IMR-90 (cell line): ENCODE data around the gene FAIM2. TPM values are rescaled to one million over a fixed set of nuclear protein-coding genes. Genes with fewer than 3 reads are reported as not detected.
A peak's percentile ranks its signal among the peaks of the same experiment; 100 is the strongest.

Experiments used
- ATAC-seq: fragments of 200-7000 bp; cut with Tn5 transposase; 2 replicates; pipeline ENCODE4 v1.9.1; 2020; ENCODE audit warnings: low read depth, mild to moderate bottlenecking, moderate library complexity
- BruUV-seq: library from RNA; stranded (reverse); fragments of 400-500 nt; replicated peaks from 2 replicates; lab custom pipeline; 2021; lab: Mats Ljungman, UMichigan
- CTCF ChIA-PET: fragments of 300-600 bp; formaldehyde crosslinking; extraction: SDS; loops from one replicate; lab custom pipeline; 2021; ENCODE audit warnings: antibody characterized with exemption; lab: Yijun Ruan, JAX
- POLR2A ChIA-PET: fragments of 300-600 bp; sonication (Branson Sonifier 250); formaldehyde crosslinking; loops from one replicate; lab custom pipeline; 2022; ENCODE audit warnings: antibody characterized with exemption; ENCODE audit not compliant: unreplicated experiment; lab: Charles Lee
- DNase-seq: peaks from one replicate; pipeline ENCODE4 v3.0.0; 2013
- H2AFZ ChIP-seq: replicated peaks from 2 replicates; pipeline ENCODE3; 2013; ENCODE audit warnings: low read length, mild to moderate bottlenecking; ENCODE audit not compliant: poor library complexity
- H2AK5ac ChIP-seq: 2 replicates; pipeline ENCODE4 v1.6.1; 2013; ENCODE audit warnings: low read depth, low read length, inconsistent platforms
- H2AK9ac ChIP-seq: replicated peaks from 2 replicates; pipeline ENCODE3; 2013; ENCODE audit warnings: mild to moderate bottlenecking, low read depth, low read length, moderate library complexity; ENCODE audit not compliant: poor library complexity
- H2BK120ac ChIP-seq: 2 replicates; pipeline ENCODE4 v1.6.1; 2013; ENCODE audit warnings: low read depth, low read length, inconsistent platforms
- H2BK15ac ChIP-seq: 3 replicates; pipeline ENCODE4 v1.6.1; 2013; ENCODE audit warnings: low read depth, low read length, inconsistent platforms
- H2BK20ac ChIP-seq: 2 replicates; pipeline ENCODE4 v1.6.1; 2013; ENCODE audit warnings: low read depth, mild to moderate bottlenecking, inconsistent platforms, low read length, moderate library complexity
- H2BK5ac ChIP-seq: 2 replicates; pipeline ENCODE4 v1.6.1; 2013; ENCODE audit warnings: mild to moderate bottlenecking, low read depth, low read length, inconsistent platforms; ENCODE audit not compliant: poor library complexity, severe bottlenecking
- H3K14ac ChIP-seq: replicated peaks from 2 replicates; pipeline ENCODE4 v1.6.1; 2013; ENCODE audit warnings: low read depth, low read length, inconsistent platforms
- H3K18ac ChIP-seq: 2 replicates; pipeline ENCODE4 v1.6.1; 2013; ENCODE audit warnings: low read depth, low read length, control low read depth
- H3K23ac ChIP-seq: 2 replicates; pipeline ENCODE4 v1.6.1; 2013; ENCODE audit warnings: low read depth, low read length, inconsistent platforms
- H3K27ac ChIP-seq: 2 replicates; pipeline ENCODE4 v1.5.1; 2013; ENCODE audit warnings: mild to moderate bottlenecking, control low read depth, low read length; ENCODE audit not compliant: insufficient read depth
- H3K27me3 ChIP-seq: 2 replicates; pipeline ENCODE4 v1.6.1; 2013; ENCODE audit warnings: low read length; ENCODE audit not compliant: control insufficient read depth, insufficient read depth
- H3K36me3 ChIP-seq: 2 replicates; pipeline ENCODE4 v1.6.1; 2013; ENCODE audit warnings: low read length, mixed read lengths; ENCODE audit not compliant: control insufficient read depth, insufficient read depth
- H3K4ac ChIP-seq: 2 replicates; pipeline ENCODE4 v1.6.1; 2013; ENCODE audit warnings: low read depth, low read length, inconsistent platforms
- H3K4me1 ChIP-seq: 2 replicates; pipeline ENCODE4 v1.6.1; 2013; ENCODE audit warnings: low read length, mixed read lengths; ENCODE audit not compliant: control insufficient read depth, insufficient read depth
- H3K4me2 ChIP-seq: 2 replicates; pipeline ENCODE4 v1.6.1; 2013; ENCODE audit warnings: low read depth, mild to moderate bottlenecking, control low read depth, low read length, moderate library complexity
- H3K4me3 ChIP-seq: 2 replicates; pipeline ENCODE4 v1.5.1; 2013; ENCODE audit warnings: low read depth, mild to moderate bottlenecking, control low read depth, low read length, moderate library complexity; ENCODE audit not compliant: insufficient read depth
- H3K56ac ChIP-seq: 2 replicates; pipeline ENCODE4 v1.6.1; 2013; ENCODE audit warnings: low read length, inconsistent platforms; ENCODE audit not compliant: insufficient read depth; ENCODE audit errors: extremely low read depth
- H3K79me1 ChIP-seq, 2 experiments: 2 replicates each; pipeline ENCODE4 v1.6.1; 2013; ENCODE audit warnings: low read length in 2 of 2, inconsistent platforms in 1 of 2, low read depth in 1 of 2
- H3K9ac ChIP-seq: 2 replicates; pipeline ENCODE4 v1.6.1; 2013; ENCODE audit warnings: low read depth, low read length, control low read depth
- H3K9me1 ChIP-seq: 2 replicates; pipeline ENCODE4 v1.6.1; 2013; ENCODE audit warnings: low read length, inconsistent platforms; ENCODE audit not compliant: insufficient read depth
- H3K9me3 ChIP-seq: 2 replicates; pipeline ENCODE4 v1.6.1; 2013; ENCODE audit warnings: low read length; ENCODE audit not compliant: control insufficient read depth, insufficient read depth
- H4K20me1 ChIP-seq: 2 replicates; pipeline ENCODE4 v1.6.1; 2013; ENCODE audit warnings: low read length, inconsistent platforms; ENCODE audit not compliant: insufficient read depth
- H4K5ac ChIP-seq: 2 replicates; pipeline ENCODE4 v1.6.1; 2013; ENCODE audit warnings: mild to moderate bottlenecking, low read depth, low read length, control low read depth
- H4K8ac ChIP-seq, 2 experiments: 2 replicates each; pipeline ENCODE4 v1.6.1; 2013; ENCODE audit warnings: low read depth in 2 of 2, low read length in 2 of 2, control low read depth in 1 of 2, inconsistent platforms in 1 of 2
- H4K91ac ChIP-seq: 2 replicates; pipeline ENCODE4 v1.6.1; 2013; ENCODE audit warnings: low read depth, low read length, inconsistent platforms; ENCODE audit not compliant: insufficient read depth
- CHD1 ChIP-seq: IDR thresholded peaks from 2 replicates; pipeline ENCODE4 v1.6.1; 2012; ENCODE audit warnings: low read depth, low read length, improper control_type of control experiment
- FOS ChIP-seq: fragments of 150-350 bp; IDR thresholded peaks from 2 replicates; pipeline ENCODE4 v1.6.1; 2016; ENCODE audit warnings: low read depth, low read length
- MAFK ChIP-seq: IDR thresholded peaks from 2 replicates; pipeline ENCODE4 v1.6.1; 2012; ENCODE audit warnings: low read depth, low read length, improper control_type of control experiment
- MAZ ChIP-seq: IDR thresholded peaks from 2 replicates; pipeline ENCODE4 v1.6.1; 2012; ENCODE audit warnings: low read depth, mild to moderate bottlenecking, low read length, improper control_type of control experiment, moderate library complexity, borderline replicate concordance
- MXI1 ChIP-seq: IDR thresholded peaks from 2 replicates; pipeline ENCODE4 v1.6.1; 2012; ENCODE audit warnings: low read depth, mild to moderate bottlenecking, low read length, moderate library complexity, borderline replicate concordance
- NFE2L2 ChIP-seq: fragments of 150-350 bp; IDR thresholded peaks from 2 replicates; pipeline ENCODE4 v1.6.1; 2016; ENCODE audit warnings: low read depth, mild to moderate bottlenecking, low read length
- POLR2A ChIP-seq: IDR thresholded peaks from 2 replicates; pipeline ENCODE4 v1.6.1; 2012; ENCODE audit warnings: mild to moderate bottlenecking, low read depth, low read length
- RAD21 ChIP-seq: IDR thresholded peaks from 2 replicates; pipeline ENCODE4 v1.6.1; 2012; ENCODE audit warnings: low read length, improper control_type of control experiment
- RCOR1 ChIP-seq: IDR thresholded peaks from 2 replicates; pipeline ENCODE4 v1.6.1; 2012; ENCODE audit warnings: mild to moderate bottlenecking, low read length, improper control_type of control experiment; ENCODE audit not compliant: insufficient replicate concordance
- RFX5 ChIP-seq: IDR thresholded peaks from 2 replicates; pipeline ENCODE4 v1.8.0; 2012; ENCODE audit warnings: low read depth, mild to moderate bottlenecking, low read length, moderate library complexity
- SMC3 ChIP-seq: fragments of 150-350 bp; IDR thresholded peaks from 2 replicates; pipeline ENCODE4 v1.6.1; 2016; ENCODE audit warnings: low read depth, mild to moderate bottlenecking, antibody characterized with exemption, low read length, moderate library complexity
- WGBS, 2 experiments: methylation state at CpG; one replicate each; pipeline versions ENCODE4 v1.1.5 to v1.1.7; 2013; ENCODE audit warnings: missing lambda C conversion rate in 2 of 2; ENCODE audit not compliant: insufficient read length in 1 of 2; ENCODE audit errors: extremely low coverage in 2 of 2; 5-methylcytosine and 5-hydroxymethylcytosine counted together
- dilution Hi-C: fragments of 300-500 bp; cut with HindIII; formaldehyde crosslinking; loops from one replicate; pipeline ENCODE4 v1.14.3; 2018; ENCODE audit warnings: low sequenced_read_pairs; ENCODE audit not compliant: unreplicated experiment
- in situ Hi-C: fragments of 300-500 bp; cut with MboI; formaldehyde crosslinking; loops from 3 replicates; pipeline ENCODE4 v1.14.3; 2019; ENCODE audit warnings: low sequenced_read_pairs, inconsistent platforms, mixed read lengths
- intact Hi-C: fragments of 100-400 bp; cut with micrococcal nuclease; formaldehyde crosslinking; loops from 2 replicates; pipeline ENCODE4 v1.10.0; 2022
- polyA plus RNA-seq, 3 experiments: library from polyadenylated mRNA; depleted of rRNA; stranded (reverse); fragments of >200 nt; gene quantifications; 2 replicates each; pipeline ENCODE4 v1.2.3, GENCODE V29; 2012; ENCODE audit warnings: low replicate concordance in 1 of 3
- total RNA-seq: library from RNA; depleted of rRNA; stranded (reverse); fragments of >200 nt; gene quantifications from 2 replicates; pipeline ENCODE4 v1.2.3, GENCODE V29; 2012
- TF ChIP-seq, protein P1 (sequence below): fragments of 150-350 bp; IDR thresholded peaks from 2 replicates; pipeline ENCODE4 v1.6.1; 2016; ENCODE audit warnings: low read depth, mild to moderate bottlenecking, low read length, moderate library complexity, borderline replicate concordance
- TF ChIP-seq, protein P2 (sequence below): fragments of 150-350 bp; IDR thresholded peaks from 2 replicates; pipeline ENCODE4 v1.6.1; 2017; ENCODE audit warnings: mild to moderate bottlenecking, antibody characterized with exemption, low read length, low read depth

The FAIM2 gene
- total and polyA plus RNA-seq, 2 of the 4 experiments (the other 2 are of a cell fraction), result 0.72 to 5.3 TPM

DNA sequence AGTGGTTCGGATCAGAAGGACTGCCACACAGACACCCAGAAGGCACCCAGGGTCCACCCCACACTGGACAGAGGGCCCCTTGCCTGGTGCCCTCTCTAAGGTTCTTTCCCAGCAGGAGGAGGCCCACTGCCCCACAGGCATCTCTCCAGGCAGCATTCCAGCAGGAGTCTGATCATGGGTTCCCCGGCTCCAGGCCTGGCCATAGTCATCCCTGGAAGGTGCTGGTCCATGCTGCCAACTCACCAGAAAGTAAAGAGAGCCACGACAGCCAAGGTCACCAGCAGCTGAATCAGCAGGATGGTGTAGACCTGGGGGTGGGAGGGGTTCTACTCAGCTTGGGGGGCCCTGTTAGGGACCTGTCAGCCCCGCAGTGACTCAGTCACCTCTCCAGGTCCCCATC is 6.4 kb downstream of the FAIM2 start:
- H3K4me1 ChIP-seq, result no peaks in the 10 kb centered on the region; the same call in 1 of the 2 replicates
- ChIA-PET POLR2A (no interaction called here), CTCF (no interaction called here)
- intact Hi-C loops (no loop called here), dilution Hi-C loops (no loop called here), in situ Hi-C loops (no loop called here)
- no TSS peak for BruUV-seq
- no peak overlapping the region for H3K27ac ChIP-seq
- no peak overlapping the region for H3K4ac ChIP-seq
- no peak overlapping the region for H2AK9ac ChIP-seq
- no peaks in the 10 kb centered on the region; the same call in 1 of the 2 replicates for H4K20me1 ChIP-seq
- H3K18ac ChIP-seq, result no peak overlapping the region
- no peak overlapping the region for H4K8ac ChIP-seq
- H2BK15ac ChIP-seq, result no peak overlapping the region
- H2BK5ac ChIP-seq, result no peak overlapping the region
- no peak overlapping the region for H3K4me2 ChIP-seq
- H3K56ac ChIP-seq, result no peak overlapping the region
- TF ChIP-seq RAD21 (no peak), FOS (no peak), POLR2A (no peak), SMC3 (no peak), CHD1 (no peak), NFE2L2 (no peak), RCOR1 (no peak), MAFK (no peak), MAZ (no peak), MXI1 (no peak), RFX5 (no peak)
- TF ChIP-seq, protein P1, sequence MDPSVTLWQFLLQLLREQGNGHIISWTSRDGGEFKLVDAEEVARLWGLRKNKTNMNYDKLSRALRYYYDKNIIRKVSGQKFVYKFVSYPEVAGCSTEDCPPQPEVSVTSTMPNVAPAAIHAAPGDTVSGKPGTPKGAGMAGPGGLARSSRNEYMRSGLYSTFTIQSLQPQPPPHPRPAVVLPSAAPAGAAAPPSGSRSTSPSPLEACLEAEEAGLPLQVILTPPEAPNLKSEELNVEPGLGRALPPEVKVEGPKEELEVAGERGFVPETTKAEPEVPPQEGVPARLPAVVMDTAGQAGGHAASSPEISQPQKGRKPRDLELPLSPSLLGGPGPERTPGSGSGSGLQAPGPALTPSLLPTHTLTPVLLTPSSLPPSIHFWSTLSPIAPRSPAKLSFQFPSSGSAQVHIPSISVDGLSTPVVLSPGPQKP, result no peak
- TF ChIP-seq, protein P2, sequence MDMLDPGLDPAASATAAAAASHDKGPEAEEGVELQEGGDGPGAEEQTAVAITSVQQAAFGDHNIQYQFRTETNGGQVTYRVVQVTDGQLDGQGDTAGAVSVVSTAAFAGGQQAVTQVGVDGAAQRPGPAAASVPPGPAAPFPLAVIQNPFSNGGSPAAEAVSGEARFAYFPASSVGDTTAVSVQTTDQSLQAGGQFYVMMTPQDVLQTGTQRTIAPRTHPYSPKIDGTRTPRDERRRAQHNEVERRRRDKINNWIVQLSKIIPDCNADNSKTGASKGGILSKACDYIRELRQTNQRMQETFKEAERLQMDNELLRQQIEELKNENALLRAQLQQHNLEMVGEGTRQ, result no peak
- no peaks in the 10 kb centered on the region for H3K9me3 ChIP-seq
- no peaks in the 10 kb centered on the region for H3K79me1 ChIP-seq
- H2BK20ac ChIP-seq, result no peak overlapping the region
- 50% methylated on average over 1 of the region's 4 CpGs; no CpG with 5 or more reads in 1 of the 2 experiments for WGBS, 2 experiments
- no peak overlapping the region for H2AFZ ChIP-seq
- H2BK120ac ChIP-seq, result no peak overlapping the region
- H3K14ac ChIP-seq, result no peak overlapping the region
- H3K9ac ChIP-seq, result no peak overlapping the region
- H4K5ac ChIP-seq, result no peak overlapping the region
- no peak overlapping the region for H3K23ac ChIP-seq
- ATAC-seq (peak; percentile 27; the same call in 1 of the 2 replicates), DNase-seq (peak; percentile 28)
- H3K27me3 ChIP-seq, result peaks cover 41% of the 10 kb centered on the region
- H3K4me3 ChIP-seq, result no peak overlapping the region
- H3K36me3 ChIP-seq, result no peaks in the 10 kb centered on the region
- H2AK5ac ChIP-seq, result no peak overlapping the region
- no peaks in the 10 kb centered on the region for H3K9me1 ChIP-seq
- H4K91ac ChIP-seq, result no peak overlapping the region
